Mucosa of gallbladder (tissue), 1 donor: Measurements from ENCODE around the gene CNOT11. TPM values are rescaled to one million over a fixed set of nuclear protein-coding genes. Genes with fewer than 3 reads are reported as not detected.
"Not testable (repeated sequence)": the region's sequence is repeated elsewhere in the genome, so short reads cannot be mapped to it uniquely, and the experiment has no call there.

Experiments
- DNase-seq: peaks from one replicate; pipeline ENCODE4 v3.0.0-alpha.2; 2020; ENCODE audit warnings: low spot score
- total RNA-seq: library from RNA; stranded (reverse); gene quantifications from one replicate; pipeline ENCODE4 v1.2.1, GENCODE V29; 2021
- donor health status: DM: no; HTN: no; CAD: no.

CNOT11 gene
- total RNA-seq: 67.5 TPM

GRCh38 chr2:101252408-101253012 is at the start of gene CNOT11:
Gene CNOT11, plus strand, starts transcription at chr2:101252886. Its CDS starts 79 bp downstream, at chr2:101252965.
- DNase-seq: peak; percentile 100

- no peak for DNase-seq
These were observed 48.1 kb upstream of the CNOT11 start for GRCh38 chr2:101204400-101205115.

GRCh38 chr2:101205521-101206479 is 46.9 kb upstream of the CNOT11 start:
- DNase-seq: peak; percentile 63

GRCh38 chr2:101208830-101209229 is 43.9 kb upstream of the CNOT11 start:
- DNase-seq: no peak

- no peak for DNase-seq
These were observed 33.4 kb upstream of the CNOT11 start for GRCh38 chr2:101219246-101219645.

GRCh38 chr2:101220091-101220490 is 32.6 kb upstream of the CNOT11 start:
- not testable (repeated sequence) for DNase-seq

- DNase-seq: no peak
These were observed 28.9 kb upstream of the CNOT11 start for GRCh38 chr2:101223814-101224231.

- DNase-seq: no peak
These were observed 22.1 kb upstream of the CNOT11 start for GRCh38 chr2:101230541-101231001.

- DNase-seq: no peak
These were observed 21.4 kb upstream of the CNOT11 start for GRCh38 chr2:101231240-101231639.

GRCh38 chr2:101231937-101232730 is 20.6 kb upstream of the CNOT11 start:
- no peak for DNase-seq

- DNase-seq: no peak
These were observed 19.9 kb upstream of the CNOT11 start for GRCh38 chr2:101232770-101233169.

- peak; percentile 70 for DNase-seq
These were observed 18.3 kb upstream of the CNOT11 start for GRCh38 chr2:101234169-101234938.

- DNase-seq: not testable (repeated sequence)
These were observed 16.7 kb upstream of the CNOT11 start for GRCh38 chr2:101235956-101236355.

- not testable (repeated sequence) for DNase-seq
These were observed 14.7 kb upstream of the CNOT11 start for GRCh38 chr2:101237944-101238343.

GRCh38 chr2:101238930-101239759 is 13.5 kb upstream of the CNOT11 start:
- peak; percentile 86 for DNase-seq

- DNase-seq: not testable (repeated sequence)
These were observed 12.9 kb upstream of the CNOT11 start for GRCh38 chr2:101239760-101240118.

- not testable (repeated sequence) for DNase-seq
These were observed 12.0 kb upstream of the CNOT11 start for GRCh38 chr2:101240694-101241093.

GRCh38 chr2:101241158-101241557 is 11.5 kb upstream of the CNOT11 start:
- DNase-seq: no peak

GRCh38 chr2:101244373-101244772 is 8.3 kb upstream of the CNOT11 start:
- not testable (repeated sequence) for DNase-seq

- not testable (repeated sequence) for DNase-seq
These were observed 7.8 kb upstream of the CNOT11 start for GRCh38 chr2:101244899-101245298.
